ENCODE data around the gene SLC18A3. TPM values are rescaled to one million over a fixed set of nuclear protein-coding genes. Genes with fewer than 3 reads are reported as not detected.

SLC18A3 gene
- total RNA-seq, 2 experiments from 2014 or later = not detected

- Histone ChIP-seq H3K27ac (ENCODE audit: low read depth in 1 of 2, low read length in 2 of 2) (no peak overlapping the region), H3K4me1 (ENCODE audit: insufficient read depth, low read length) (peaks cover 5% of the 10 kb centered on the region), H3K36me3 (ENCODE audit: insufficient read depth, low read length) (no peaks in the 10 kb centered on the region), H3K27me3 (ENCODE audit: control insufficient read depth in 1 of 2, insufficient read depth in 2 of 2, low read length in 2 of 2) (peaks cover 19 to 25% of the 10 kb centered on the region in 2 experiments), H3K9me3 (ENCODE audit: control insufficient read depth in 1 of 2, insufficient read depth in 1 of 2, low read length in 2 of 2) (peaks cover 0 to 16% of the 10 kb centered on the region in 2 experiments), H3K4me3 (ENCODE audit: low read length) (no peak overlapping the region)
- Mint-ChIP-seq H3K9me3 (no peaks in the 10 kb centered on the region), H3K27me3 (peaks cover 85% of the 10 kb centered on the region), H3K36me3 (ENCODE audit: low read depth) (no peaks in the 10 kb centered on the region), H3K4me1 (ENCODE audit: low read depth) (peaks cover 5% of the 10 kb centered on the region), H3K4me3 (no peak overlapping the region), H3K27ac (no peak overlapping the region)
- intact Hi-C loops (cut with DNase I, micrococcal nuclease) = no loop called here
- ATAC-seq (ENCODE audit: poor library complexity) (no peak), DNase-seq (no peak)
- ChIA-PET POLR2A (no interaction called here), CTCF (no interaction called here)
- TF ChIP-seq CTCF (IDR thresholded peaks at IDR 0.05) = no peak
These were observed 7.6 kb upstream of the SLC18A3 start for GRCh38 chr10:49602380-49603023.

- Mint-ChIP-seq H3K4me1 (ENCODE audit: low read depth) (peaks cover 5% of the 10 kb centered on the region), H3K27ac (no peak overlapping the region), H3K27me3 (peaks cover 89% of the 10 kb centered on the region), H3K36me3 (ENCODE audit: low read depth) (no peaks in the 10 kb centered on the region), H3K9me3 (no peaks in the 10 kb centered on the region), H3K4me3 (no peak overlapping the region)
- intact Hi-C loops (cut with DNase I, micrococcal nuclease) = no loop called here
- DNase-seq (peak in 1 of 14 experiments; percentile 12), ATAC-seq (ENCODE audit: poor library complexity) (no peak)
- Histone ChIP-seq H3K4me3 (ENCODE audit: low read length) (no peak overlapping the region), H3K4me1 (ENCODE audit: insufficient read depth, low read length) (peaks cover 5% of the 10 kb centered on the region), H3K36me3 (ENCODE audit: insufficient read depth, low read length) (no peaks in the 10 kb centered on the region), H3K9me3 (ENCODE audit: control insufficient read depth in 1 of 2, insufficient read depth in 1 of 2, low read length in 2 of 2) (peaks cover 0 to 28% of the 10 kb centered on the region in 2 experiments), H3K27ac (ENCODE audit: low read depth in 1 of 2, low read length in 2 of 2) (no peak overlapping the region), H3K27me3 (ENCODE audit: control insufficient read depth in 1 of 2, insufficient read depth in 2 of 2, low read length in 2 of 2) (peaks cover 38 to 45% of the 10 kb centered on the region in 2 experiments)
- POLR2A ChIA-PET = no interaction called here
- CTCF ChIA-PET = no interaction called here
- TF ChIP-seq CTCF (IDR thresholded peaks at IDR 0.05) = no peak
These were observed 4.7 kb upstream of the SLC18A3 start for GRCh38 chr10:49605216-49605938.

- H3K27me3 ChIP-seq (ENCODE audit: control insufficient read depth in 1 of 2, insufficient read depth in 2 of 2, low read length in 2 of 2) = peaks cover 39 to 49% of the 10 kb centered on the region in 2 experiments
- CTCF ChIA-PET = no interaction called here
- Mint-ChIP-seq H3K27ac (no peak overlapping the region), H3K9me3 (no peaks in the 10 kb centered on the region), H3K4me3 (no peak overlapping the region), H3K27me3 (peaks cover 83% of the 10 kb centered on the region), H3K4me1 (ENCODE audit: low read depth) (peaks cover 5% of the 10 kb centered on the region), H3K36me3 (ENCODE audit: low read depth) (no peaks in the 10 kb centered on the region)
- DNase-seq = no peak
- no peak for TF ChIP-seq CTCF (IDR thresholded peaks at IDR 0.05)
- no peaks in the 10 kb centered on the region for H3K36me3 ChIP-seq (ENCODE audit: insufficient read depth, low read length)
- peaks cover 5% of the 10 kb centered on the region for H3K4me1 ChIP-seq (ENCODE audit: insufficient read depth, low read length)
- no peak for ATAC-seq (ENCODE audit: poor library complexity)
- no peak overlapping the region for H3K4me3 ChIP-seq (ENCODE audit: low read length)
- POLR2A ChIA-PET = no interaction called here
- intact Hi-C loops (cut with DNase I, micrococcal nuclease) = no loop called here
- H3K27ac ChIP-seq (ENCODE audit: low read depth in 1 of 2, low read length in 2 of 2) = no peak overlapping the region
- H3K9me3 ChIP-seq (ENCODE audit: control insufficient read depth in 1 of 2, insufficient read depth in 1 of 2, low read length in 2 of 2) = peaks cover 0 to 31% of the 10 kb centered on the region in 2 experiments
These were observed 4.1 kb upstream of the SLC18A3 start for GRCh38 chr10:49605939-49606509.
